Prostate gland (tissue), 2 donors: ENCODE results near the gene PPM1J.

Experiments used
- CTCF ChIP-seq, 4 experiments: fragments of 200-600 bp in 2 of 4; fragments of 450-650 bp in 2 of 4; sonication (generic) in 2 of 4; IDR thresholded peaks; 1 replicate in 3 of 4; 2 replicates in 1 of 4; pipeline ENCODE4 v1.5.1; 2016 to 2019; ENCODE audit warnings: antibody characterized with exemption in 4 of 4, mild to moderate bottlenecking in 2 of 4, moderate library complexity in 2 of 4
- POLR2A ChIP-seq: fragments of 450-650 bp; IDR thresholded peaks from one replicate; pipeline ENCODE4 v1.6.1; 2016; ENCODE audit warnings: antibody characterized with exemption, mild to moderate bottlenecking
- POLR2AphosphoS5 ChIP-seq: sonication (generic); formaldehyde crosslinking; IDR thresholded peaks from one replicate; pipeline ENCODE4 v1.6.1; 2017; ENCODE audit warnings: antibody characterized with exemption

DNA sequence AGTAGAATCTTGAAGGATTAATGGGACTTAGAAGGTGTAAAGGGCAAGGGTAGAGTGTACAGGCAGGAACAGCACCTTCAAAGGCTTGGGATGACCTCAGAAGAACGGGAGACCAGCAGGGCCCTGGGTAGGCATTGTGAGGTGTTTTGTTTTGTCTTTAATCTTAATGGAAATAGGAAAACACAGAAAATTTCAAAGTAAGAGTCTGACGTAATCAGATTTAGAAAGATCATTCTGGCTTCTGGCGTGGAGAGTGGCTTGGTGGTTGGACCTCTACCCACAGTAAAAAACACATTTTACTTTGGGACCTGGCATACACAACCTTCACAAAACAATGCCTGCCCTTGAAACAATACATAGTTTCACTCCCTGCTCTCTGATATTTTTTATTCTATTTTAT, 36.5 kb downstream of the PPM1J start:
- no peak for TF ChIP-seq CTCF (IDR thresholded peaks at IDR 0.05)
- TF ChIP-seq POLR2A = no peak
- TF ChIP-seq POLR2AphosphoS5 = no peak
